Stomach (tissue), 4 donors: ENCODE results near the gene GPC6.

Source experiments
- CTCF ChIP-seq, 7 experiments: fragments of 450-650 bp in 4 of 7; fragments of 200-600 bp in 3 of 7; sonication (generic) in 3 of 7; IDR thresholded peaks; one replicate each; pipeline ENCODE4 v1.5.1; 2016 to 2019; ENCODE audit warnings: antibody characterized with exemption in 7 of 7, control low read depth in 2 of 7, mild to moderate bottlenecking in 1 of 7
- EP300 ChIP-seq: sonication (generic); formaldehyde crosslinking; IDR thresholded peaks from one replicate; pipeline ENCODE4 v1.6.1; 2017; ENCODE audit warnings: antibody characterized with exemption
- POLR2A ChIP-seq, 4 donors: fragments of 450-650 bp; IDR thresholded peaks; one replicate each; pipeline ENCODE4 v1.6.1; 2016; ENCODE audit warnings: antibody characterized with exemption in 4 of 4, control low read depth in 2 of 4, mild to moderate bottlenecking in 1 of 4, moderate library complexity in 1 of 4
- POLR2AphosphoS5 ChIP-seq, 3 donors: sonication (generic); formaldehyde crosslinking; IDR thresholded peaks; one replicate each; pipeline ENCODE4 v1.6.1; 2016; ENCODE audit warnings: antibody characterized with exemption in 3 of 3

- TF ChIP-seq POLR2A (IDR thresholded peaks at IDR 0.05) (no peak), CTCF (IDR thresholded peaks at IDR 0.05) (no peak), EP300 (no peak), POLR2AphosphoS5 (IDR thresholded peaks at IDR 0.05) (no peak)
Observed at GRCh38 chr13:93800342-93800741, 573.7 kb downstream of the GPC6 start.
